ENCODE data around the gene NTF4.
A peak's percentile ranks its signal among the peaks of the same experiment; 100 is the strongest.

NTF4 gene

DNA sequence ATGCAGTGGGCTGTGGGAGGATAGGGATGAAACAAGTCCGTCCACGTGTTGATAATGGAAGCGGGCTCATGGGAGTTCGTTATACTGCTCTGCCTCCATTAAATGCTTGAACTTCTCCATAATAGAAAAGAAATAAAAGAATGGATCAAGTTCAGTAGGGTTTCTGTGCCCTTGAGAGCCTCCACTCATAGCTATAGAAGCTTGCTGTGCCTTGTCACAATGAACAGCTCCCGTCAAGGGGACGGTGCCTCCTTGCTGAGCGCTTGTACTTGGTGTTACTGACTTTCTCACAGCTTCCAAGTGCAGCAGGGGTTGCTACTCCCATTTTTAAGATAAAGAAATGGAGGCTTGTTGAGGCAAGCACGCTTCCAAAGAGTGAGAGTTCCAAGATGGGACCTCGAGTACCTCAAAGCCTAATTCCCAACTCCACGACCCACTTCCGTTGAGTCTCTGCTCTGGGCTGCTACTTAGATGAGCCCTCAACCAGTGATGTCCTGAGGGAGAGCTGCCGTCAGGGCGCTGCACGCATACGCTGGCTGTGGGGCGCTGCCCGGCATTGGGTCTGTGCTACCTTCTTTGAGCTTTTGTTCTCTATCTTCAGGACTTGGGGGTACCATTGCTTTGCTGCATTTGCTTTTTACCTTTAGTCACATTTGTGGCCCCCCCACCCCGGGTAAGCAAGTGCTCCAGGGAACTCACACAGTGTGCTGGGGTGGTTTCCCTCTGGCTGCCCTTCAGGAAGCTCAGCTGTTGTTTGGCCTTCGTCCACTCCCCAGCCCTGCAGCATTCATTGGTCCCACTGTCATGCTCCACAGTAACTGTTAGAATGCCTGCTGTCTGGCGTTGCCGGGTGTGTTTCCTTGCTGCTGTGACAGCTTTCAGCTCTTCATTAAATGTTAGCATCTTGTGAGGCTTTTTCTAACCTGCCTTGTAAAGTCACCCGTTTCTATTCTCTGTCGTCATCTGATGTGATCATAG is 30.2 kb upstream of the NTF4 start:
- TF ChIP-seq EGR1 (IDR thresholded peaks at IDR 0.05) (no peak), USF1 (IDR thresholded peaks at IDR 0.05) (no peak), FOXM1 (IDR thresholded peaks at IDR 0.05; ENCODE audit: borderline replicate concordance, low read depth) (no peak), TAF1 (IDR thresholded peaks at IDR 0.05; ENCODE audit: low read depth) (no peak), CREB1 (IDR thresholded peaks at IDR 0.05; ENCODE audit: low read depth) (no peak), EP300 (IDR thresholded peaks at IDR 0.05; ENCODE audit: borderline replicate concordance) (no peak), YY1 (IDR thresholded peaks at IDR 0.05; ENCODE audit: low read depth) (no peak)

DNA sequence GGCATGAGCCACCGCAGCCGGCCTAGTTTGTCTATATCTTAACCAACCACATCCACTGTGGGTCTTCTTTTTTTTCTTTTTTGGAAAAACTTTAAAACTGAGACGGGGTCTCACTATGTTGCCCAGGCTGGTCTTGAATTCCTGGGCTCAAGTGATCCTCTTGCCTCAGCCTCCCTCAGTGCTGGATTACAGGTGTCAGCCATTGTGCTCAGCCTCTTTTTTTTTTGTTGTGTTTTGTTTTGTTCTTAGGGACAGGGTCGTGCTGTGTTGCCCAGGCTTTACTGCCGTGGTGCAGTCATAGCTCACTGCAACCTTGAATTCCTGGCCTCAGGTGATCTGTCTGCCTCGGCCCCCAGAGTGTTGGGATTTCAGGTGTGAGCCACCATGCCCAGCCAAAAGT is 28.1 kb upstream of the NTF4 start:
- TF ChIP-seq CEBPB (IDR thresholded peaks at IDR 0.05) (no peak), EP300 (IDR thresholded peaks at IDR 0.05; ENCODE audit: borderline replicate concordance) (no peak), RAD21 (IDR thresholded peaks at IDR 0.05; ENCODE audit: low read depth) (no peak), TCF12 (IDR thresholded peaks at IDR 0.05; ENCODE audit: low read depth) (no peak), YY1 (IDR thresholded peaks at IDR 0.05; ENCODE audit: low read depth) (no peak), CREB1 (IDR thresholded peaks at IDR 0.05; ENCODE audit: low read depth) (no peak), NFIC (IDR thresholded peaks at IDR 0.05) (no peak), TAF1 (IDR thresholded peaks at IDR 0.05; ENCODE audit: low read depth) (no peak), FOXM1 (IDR thresholded peaks at IDR 0.05; ENCODE audit: borderline replicate concordance, low read depth) (no peak)
- TF ChIP-seq, protein P1, sequence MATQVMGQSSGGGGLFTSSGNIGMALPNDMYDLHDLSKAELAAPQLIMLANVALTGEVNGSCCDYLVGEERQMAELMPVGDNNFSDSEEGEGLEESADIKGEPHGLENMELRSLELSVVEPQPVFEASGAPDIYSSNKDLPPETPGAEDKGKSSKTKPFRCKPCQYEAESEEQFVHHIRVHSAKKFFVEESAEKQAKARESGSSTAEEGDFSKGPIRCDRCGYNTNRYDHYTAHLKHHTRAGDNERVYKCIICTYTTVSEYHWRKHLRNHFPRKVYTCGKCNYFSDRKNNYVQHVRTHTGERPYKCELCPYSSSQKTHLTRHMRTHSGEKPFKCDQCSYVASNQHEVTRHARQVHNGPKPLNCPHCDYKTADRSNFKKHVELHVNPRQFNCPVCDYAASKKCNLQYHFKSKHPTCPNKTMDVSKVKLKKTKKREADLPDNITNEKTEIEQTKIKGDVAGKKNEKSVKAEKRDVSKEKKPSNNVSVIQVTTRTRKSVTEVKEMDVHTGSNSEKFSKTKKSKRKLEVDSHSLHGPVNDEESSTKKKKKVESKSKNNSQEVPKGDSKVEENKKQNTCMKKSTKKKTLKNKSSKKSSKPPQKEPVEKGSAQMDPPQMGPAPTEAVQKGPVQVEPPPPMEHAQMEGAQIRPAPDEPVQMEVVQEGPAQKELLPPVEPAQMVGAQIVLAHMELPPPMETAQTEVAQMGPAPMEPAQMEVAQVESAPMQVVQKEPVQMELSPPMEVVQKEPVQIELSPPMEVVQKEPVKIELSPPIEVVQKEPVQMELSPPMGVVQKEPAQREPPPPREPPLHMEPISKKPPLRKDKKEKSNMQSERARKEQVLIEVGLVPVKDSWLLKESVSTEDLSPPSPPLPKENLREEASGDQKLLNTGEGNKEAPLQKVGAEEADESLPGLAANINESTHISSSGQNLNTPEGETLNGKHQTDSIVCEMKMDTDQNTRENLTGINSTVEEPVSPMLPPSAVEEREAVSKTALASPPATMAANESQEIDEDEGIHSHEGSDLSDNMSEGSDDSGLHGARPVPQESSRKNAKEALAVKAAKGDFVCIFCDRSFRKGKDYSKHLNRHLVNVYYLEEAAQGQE (IDR thresholded peaks at IDR 0.05; ENCODE audit: low read depth): no peak
- TF ChIP-seq, protein P2, sequence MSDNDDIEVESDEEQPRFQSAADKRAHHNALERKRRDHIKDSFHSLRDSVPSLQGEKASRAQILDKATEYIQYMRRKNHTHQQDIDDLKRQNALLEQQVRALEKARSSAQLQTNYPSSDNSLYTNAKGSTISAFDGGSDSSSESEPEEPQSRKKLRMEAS (IDR thresholded peaks at IDR 0.05): no peak

DNA sequence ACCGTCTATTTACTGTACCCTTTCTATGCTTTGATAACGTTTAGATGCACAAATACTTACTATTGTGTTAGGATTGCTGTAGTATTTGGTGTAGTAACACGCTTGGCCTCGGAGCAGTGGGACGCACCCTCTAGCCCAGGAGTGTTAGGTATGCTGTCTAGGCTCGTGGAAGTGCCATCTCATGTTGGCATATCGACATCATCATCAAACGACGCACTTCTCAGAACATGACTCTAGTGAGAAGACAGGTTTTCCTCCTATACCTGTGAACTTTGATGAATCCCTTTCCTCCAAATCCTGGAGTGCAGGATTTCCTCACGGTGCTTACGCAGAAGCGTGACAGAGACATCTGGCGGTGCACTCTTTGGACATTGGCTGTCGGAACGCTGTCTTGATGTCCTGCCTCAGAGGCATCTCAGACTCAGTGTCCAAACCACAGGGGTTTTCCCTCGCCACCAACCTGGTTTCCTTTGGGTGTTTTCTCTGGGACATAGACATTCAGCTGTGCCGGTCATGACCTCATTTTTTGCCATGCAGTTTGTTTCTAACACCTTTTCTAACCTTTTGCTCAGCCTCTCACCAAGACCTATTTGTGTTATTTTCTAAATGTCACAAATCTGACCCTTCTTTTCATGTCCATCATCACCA is 26.9 kb upstream of the NTF4 start:
- TF ChIP-seq ZBTB7A (IDR thresholded peaks at IDR 0.05; ENCODE audit: low read depth) (no peak), EP300 (IDR thresholded peaks at IDR 0.05; ENCODE audit: borderline replicate concordance) (no peak), USF1 (IDR thresholded peaks at IDR 0.05) (no peak), NFIC (IDR thresholded peaks at IDR 0.05) (no peak), CREB1 (IDR thresholded peaks at IDR 0.05; ENCODE audit: low read depth) (no peak), EGR1 (IDR thresholded peaks at IDR 0.05) (no peak), YY1 (IDR thresholded peaks at IDR 0.05; ENCODE audit: low read depth) (no peak), RAD21 (IDR thresholded peaks at IDR 0.05; ENCODE audit: low read depth) (no peak), CEBPB (IDR thresholded peaks at IDR 0.05) (no peak), TEAD4 (IDR thresholded peaks at IDR 0.05) (no peak), FOXM1 (IDR thresholded peaks at IDR 0.05; ENCODE audit: borderline replicate concordance, low read depth) (no peak)

DNA sequence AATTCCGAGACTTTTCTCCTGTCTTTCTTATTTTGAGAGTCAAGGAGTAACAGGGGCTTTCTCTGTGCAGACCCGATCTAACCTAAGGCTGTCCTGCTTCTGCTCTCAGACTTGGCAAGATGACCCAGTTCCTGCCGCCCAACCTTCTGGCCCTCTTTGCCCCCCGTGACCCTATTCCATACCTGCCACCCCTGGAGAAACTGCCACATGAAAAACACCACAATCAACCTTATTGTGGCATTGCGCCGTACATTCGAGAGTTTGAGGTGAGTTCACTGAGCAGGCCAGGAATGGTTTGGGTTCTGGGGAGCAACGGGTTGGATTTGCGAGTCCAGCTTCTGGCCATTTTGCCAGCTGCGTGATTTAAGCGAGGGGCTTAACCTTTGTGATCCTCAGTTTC is 21.7 kb upstream of the NTF4 start:
- TF ChIP-seq TCF12 (IDR thresholded peaks at IDR 0.05; ENCODE audit: low read depth): no peak

DNA sequence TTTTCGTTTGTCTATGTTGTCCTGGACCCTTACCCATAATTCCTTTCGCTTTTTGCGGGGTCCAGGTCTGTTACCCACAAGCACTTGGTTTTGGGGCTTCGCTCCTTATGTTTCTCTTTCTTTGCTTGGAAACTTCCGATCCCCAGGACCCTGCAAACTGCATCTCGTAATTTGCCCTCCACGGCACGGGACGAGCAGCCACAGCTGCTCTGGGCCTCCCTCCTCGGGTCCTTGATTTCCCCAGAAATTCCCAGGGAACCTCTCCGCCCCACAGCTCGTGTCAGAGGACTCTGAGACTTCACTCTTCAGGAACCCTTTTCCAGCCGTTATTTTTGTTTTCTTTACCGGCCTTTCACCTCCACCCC is 21.2 kb upstream of the NTF4 start:
- no peak for TF ChIP-seq FOXM1 (IDR thresholded peaks at IDR 0.05; ENCODE audit: borderline replicate concordance, low read depth)
- TF ChIP-seq CEBPB (IDR thresholded peaks at IDR 0.05): no peak
- no peak for TF ChIP-seq CREB1 (IDR thresholded peaks at IDR 0.05; ENCODE audit: low read depth)
- no peak for TF ChIP-seq EP300 (IDR thresholded peaks at IDR 0.05; ENCODE audit: borderline replicate concordance)
- no peak for TF ChIP-seq NFIC (IDR thresholded peaks at IDR 0.05)
- no peak for TF ChIP-seq TEAD4 (IDR thresholded peaks at IDR 0.05)

DNA sequence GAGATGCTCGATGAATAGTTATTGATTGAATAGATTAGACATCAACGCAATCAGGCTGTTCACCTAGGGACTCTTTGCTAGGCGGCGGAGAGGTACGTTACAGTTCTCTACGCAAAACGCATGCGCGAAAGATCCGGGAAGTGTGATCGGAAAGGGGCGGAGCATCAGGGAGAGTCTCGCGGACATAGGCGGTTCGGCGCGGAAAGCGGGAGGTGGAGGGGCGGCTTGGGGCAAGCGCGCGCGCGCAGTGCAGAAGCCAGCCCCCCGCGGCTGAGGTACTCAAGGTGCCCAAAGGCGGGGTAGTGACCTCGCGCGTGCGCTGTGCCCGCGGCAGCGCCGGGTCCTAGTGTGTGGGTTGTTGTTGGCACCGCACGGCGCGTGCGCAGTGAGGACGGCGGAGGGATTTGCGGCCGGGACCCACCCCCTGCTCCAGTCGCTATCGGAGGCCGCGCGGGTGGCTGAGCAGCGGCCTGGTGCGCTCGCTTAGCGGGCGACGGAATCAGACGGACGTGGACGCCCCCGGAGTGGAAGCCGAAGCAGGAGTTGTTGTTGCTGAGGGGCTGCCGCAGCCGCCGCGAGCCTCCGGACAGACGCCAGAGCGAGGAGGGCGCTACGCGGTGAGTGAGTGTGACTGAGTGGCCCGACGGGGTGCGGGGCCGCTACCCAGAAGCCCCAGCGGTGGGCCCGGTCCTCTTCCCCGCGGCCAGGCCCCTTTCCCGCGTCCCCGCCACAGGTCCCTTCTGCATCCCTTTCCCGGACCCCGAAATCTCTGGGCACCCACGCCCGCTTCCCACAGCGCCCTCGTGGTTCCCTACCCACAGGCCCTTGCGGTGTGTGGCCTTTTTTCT is 20.6 kb upstream of the NTF4 start, which contains the start of gene SNRNP70:
Gene SNRNP70, plus strand, starts transcription at position 432 of the 848 bp plus-strand sequence. CDS start 964 bp downstream, outside the sequence.
- TF ChIP-seq, protein P1 (IDR thresholded peaks at IDR 0.05; ENCODE audit: low read depth): no peak
- TF ChIP-seq EP300 (IDR thresholded peaks at IDR 0.05; ENCODE audit: borderline replicate concordance) (peak; percentile 15; the same call in 1 of the 2 replicates), TEAD4 (IDR thresholded peaks at IDR 0.05) (0 out of 2 replicates have a peak, but pooled peaks have one; percentile 3), CEBPB (IDR thresholded peaks at IDR 0.05) (no peak), TAF1 (IDR thresholded peaks at IDR 0.05; ENCODE audit: low read depth) (peak; percentile 99), TCF12 (IDR thresholded peaks at IDR 0.05; ENCODE audit: low read depth) (peak; percentile 54), CREB1 (IDR thresholded peaks at IDR 0.05; ENCODE audit: low read depth) (no peak), RAD21 (IDR thresholded peaks at IDR 0.05; ENCODE audit: low read depth) (no peak), USF1 (IDR thresholded peaks at IDR 0.05) (0 out of 2 replicates have a peak, but pooled peaks have one; percentile 20), ZBTB7A (IDR thresholded peaks at IDR 0.05; ENCODE audit: low read depth) (0 out of 2 replicates have a peak, but pooled peaks have one; percentile 1), NFIC (IDR thresholded peaks at IDR 0.05) (peak; percentile 91), EGR1 (IDR thresholded peaks at IDR 0.05) (peak; percentile 82), YY1 (IDR thresholded peaks at IDR 0.05; ENCODE audit: low read depth) (no peak), FOXM1 (IDR thresholded peaks at IDR 0.05; ENCODE audit: borderline replicate concordance, low read depth) (0 out of 2 replicates have a peak, but pooled peaks have one; percentile 51)
- TF ChIP-seq, protein P2 (IDR thresholded peaks at IDR 0.05): peak; percentile 84

All from Ishikawa (cell line).